H1 (cell line): ENCODE measurements around the gene GRID2. TPM values are rescaled to one million over a fixed set of nuclear protein-coding genes. Genes with fewer than 3 reads are reported as not detected.
A peak's percentile ranks its signal among the peaks of the same experiment; 100 is the strongest.

Experiments used
- CTCF ChIA-PET: fragments of 300-600 bp; sonication (Branson Sonifier 250); formaldehyde crosslinking; loops from one replicate; lab custom pipeline; 2021; ENCODE audit not compliant: partially characterized antibody; lab: Charles Lee
- POLR2A ChIA-PET: fragments of 300-600 bp; sonication (Branson Sonifier 250); formaldehyde crosslinking; loops from one replicate; lab custom pipeline; 2021; ENCODE audit warnings: inconsistent platforms; ENCODE audit not compliant: partially characterized antibody; lab: Charles Lee
- DNase-seq, 2 experiments: peaks; one replicate each; pipeline versions ENCODE4 v3.0.0 to v3.0.0-alpha.2; 2010 to 2022; ENCODE audit warnings: low spot score in 2 of 2, low read depth in 1 of 2, mixed read lengths in 1 of 2
- FAIRE-seq: peaks from 2 replicates; lab custom pipeline; 2011; peaks lifted over from hg19 to GRCh38; lab: Jason Lieb, UNC
- H2AFZ ChIP-seq: 2 replicates; pipeline ENCODE4 v1.8.1; 2012; ENCODE audit warnings: low read length, inconsistent platforms
- H2AK5ac ChIP-seq: 2 replicates; pipeline ENCODE4 v1.6.1; 2013; ENCODE audit warnings: low read depth, low read length
- H2BK120ac ChIP-seq: replicated peaks from 2 replicates; pipeline ENCODE3; 2013; ENCODE audit warnings: low read depth, low read length, inconsistent platforms
- H2BK12ac ChIP-seq: 2 replicates; pipeline ENCODE4 v1.6.1; 2013; ENCODE audit warnings: low read depth, low read length
- H2BK15ac ChIP-seq: 2 replicates; pipeline ENCODE4 v1.6.1; 2013; ENCODE audit warnings: low read length
- H2BK20ac ChIP-seq: 2 replicates; pipeline ENCODE4 v1.6.1; 2013; ENCODE audit warnings: low read length
- H2BK5ac ChIP-seq: 2 replicates; pipeline ENCODE4 v1.6.1; 2013; ENCODE audit warnings: low read depth, low read length
- H3K14ac ChIP-seq: 2 replicates; pipeline ENCODE4 v1.6.1; 2013; ENCODE audit warnings: inconsistent platforms; ENCODE audit not compliant: insufficient read length
- H3K18ac ChIP-seq: 2 replicates; pipeline ENCODE4 v1.6.1; 2013; ENCODE audit warnings: low read length; ENCODE audit errors: extremely low read depth
- H3K23ac ChIP-seq: 2 replicates; pipeline ENCODE4 v1.6.1; 2013; ENCODE audit warnings: inconsistent platforms; ENCODE audit not compliant: insufficient read length
- H3K23me2 ChIP-seq: 2 replicates; pipeline ENCODE4 v1.6.1; 2013; ENCODE audit warnings: low read depth, low read length
- H3K27ac ChIP-seq: 2 replicates; pipeline ENCODE4 v1.6.1; 2011; ENCODE audit warnings: low read depth, low read length, inconsistent platforms
- H3K27me3 ChIP-seq, 4 experiments: replicated peaks in 1 of 4; 1 replicate in 1 of 4; 2 replicates in 3 of 4; pipeline versions ENCODE4 v1.6.1 to v1.8.1; 2011 to 2013; ENCODE audit warnings: low read length in 3 of 4, mild to moderate bottlenecking in 3 of 4, inconsistent platforms in 2 of 4, mixed read lengths in 2 of 4, moderate library complexity in 1 of 4; ENCODE audit not compliant: control insufficient read depth in 3 of 4, insufficient read depth in 3 of 4; ENCODE audit errors: extremely low read depth in 1 of 4
- H3K36me3 ChIP-seq, 4 experiments: 2 replicates each; pipeline versions ENCODE4 v1.6.1 to v1.8.1; 2011 to 2013; ENCODE audit warnings: mild to moderate bottlenecking in 4 of 4, low read length in 3 of 4, moderate library complexity in 2 of 4, control low read depth in 1 of 4, inconsistent platforms in 1 of 4; ENCODE audit not compliant: insufficient read depth in 4 of 4, control insufficient read depth in 2 of 4
- H3K4ac ChIP-seq: replicated peaks from 2 replicates; pipeline ENCODE3; 2013; ENCODE audit warnings: low read length, low read depth, mixed read lengths, inconsistent platforms; ENCODE audit not compliant: insufficient read length
- H3K4me1 ChIP-seq, 4 experiments: replicated peaks in 1 of 4; 1 replicate in 1 of 4; 2 replicates in 3 of 4; pipeline versions ENCODE4 v1.6.1 to v1.8.1; 2011 to 2013; ENCODE audit warnings: low read length in 3 of 4, inconsistent platforms in 2 of 4, mixed read lengths in 1 of 4; ENCODE audit not compliant: insufficient read depth in 4 of 4, control insufficient read depth in 3 of 4
- H3K4me2 ChIP-seq, 2 experiments: 2 replicates each; pipeline versions ENCODE4 v1.6.1 to v1.8.1; 2011 to 2013; ENCODE audit warnings: low read depth in 2 of 2, low read length in 2 of 2, control low read depth in 1 of 2, inconsistent platforms in 1 of 2, mild to moderate bottlenecking in 1 of 2; ENCODE audit not compliant: insufficient read depth in 1 of 2
- H3K4me3 ChIP-seq, 4 experiments: fragments of 200-600, 300-600 bp in 1 of 4; sonication (generic), shearing (Covaris generic), sonication (Bioruptor Twin) in 1 of 4; 2 replicates each; pipeline versions ENCODE4 v1.5.1 to v1.8.1; 2011 to 2016; ENCODE audit warnings: low read length in 4 of 4, low read depth in 3 of 4, control low read depth in 2 of 4, inconsistent platforms in 2 of 4, mild to moderate bottlenecking in 2 of 4, mixed read lengths in 1 of 4, moderate library complexity in 1 of 4; ENCODE audit not compliant: insufficient read depth in 2 of 4; ENCODE audit errors: extremely low read depth in 1 of 4
- H3K56ac ChIP-seq: replicated peaks from 2 replicates; pipeline ENCODE3; 2013; ENCODE audit warnings: low read depth, mild to moderate bottlenecking, mixed read lengths, low read length, inconsistent platforms; ENCODE audit not compliant: insufficient read length
- H3K79me1 ChIP-seq: 2 replicates; pipeline ENCODE4 v1.6.1; 2013; ENCODE audit warnings: low read depth, low read length, control low read depth
- H3K79me2 ChIP-seq, 2 experiments: 2 replicates each; pipeline versions ENCODE4 v1.6.1 to v1.8.1; 2012 to 2013; ENCODE audit warnings: low read length in 2 of 2, mild to moderate bottlenecking in 2 of 2, inconsistent platforms in 1 of 2; ENCODE audit not compliant: insufficient read depth in 2 of 2, control insufficient read depth in 1 of 2
- H3K9ac ChIP-seq, 4 experiments: replicated peaks in 1 of 4; 1 replicate in 1 of 4; 2 replicates in 3 of 4; pipeline versions ENCODE4 v1.6.1 to v1.8.1; 2011 to 2013; ENCODE audit warnings: low read depth in 3 of 4, low read length in 3 of 4, control low read depth in 2 of 4, mild to moderate bottlenecking in 2 of 4, moderate library complexity in 2 of 4, inconsistent platforms in 1 of 4; ENCODE audit errors: extremely low read depth in 1 of 4
- H3K9me3 ChIP-seq, 2 experiments: 2 replicates each; pipeline versions ENCODE4 v1.6.1 to v1.8.1; 2012 to 2013; ENCODE audit warnings: mild to moderate bottlenecking in 2 of 2, moderate library complexity in 2 of 2, control low read depth in 1 of 2, inconsistent platforms in 1 of 2, low read depth in 1 of 2, low read length in 1 of 2, mixed read lengths in 1 of 2; ENCODE audit not compliant: insufficient read depth in 2 of 2
- H4K20me1 ChIP-seq, 2 experiments: replicated peaks in 1 of 2; 2 replicates each; pipeline versions ENCODE3 to v1.8.1; 2011 to 2013; ENCODE audit warnings: inconsistent platforms in 2 of 2, low read length in 2 of 2, mild to moderate bottlenecking in 1 of 2; ENCODE audit not compliant: insufficient read depth in 2 of 2, control insufficient read depth in 1 of 2
- H4K5ac ChIP-seq: 2 replicates; pipeline ENCODE4 v1.6.1; 2013; ENCODE audit warnings: low read length, low read depth, mixed read lengths, inconsistent platforms; ENCODE audit not compliant: insufficient read length
- H4K8ac ChIP-seq: 2 replicates; pipeline ENCODE4 v1.8.0; 2013; ENCODE audit warnings: mild to moderate bottlenecking, moderate library complexity, low read length, inconsistent platforms; ENCODE audit not compliant: insufficient read depth; ENCODE audit errors: extremely low read depth
- H4K91ac ChIP-seq: replicated peaks from 2 replicates; pipeline ENCODE3; 2013; ENCODE audit warnings: low read length, mixed read lengths, inconsistent platforms; ENCODE audit not compliant: insufficient read length
- EP300 ChIP-seq, 2 experiments: IDR thresholded peaks; 1 replicate in 1 of 2; 2 replicates in 1 of 2; pipeline ENCODE4 v1.6.1; 2011 to 2012; ENCODE audit warnings: low read depth in 2 of 2, low read length in 2 of 2, mild to moderate bottlenecking in 2 of 2, borderline replicate concordance in 1 of 2, inconsistent platforms in 1 of 2, moderate library complexity in 1 of 2
- RFX5 ChIP-seq: IDR thresholded peaks from 2 replicates; pipeline ENCODE4 v1.6.1; 2011; ENCODE audit warnings: low read depth, low read length, improper control_type of control experiment, borderline replicate concordance
- WGBS, 2 experiments: shearing (Covaris generic) in 1 of 2; methylation state at CpG; one replicate each; pipeline versions ENCODE4 v1.1.6 to v1.1.7; 2013 to 2015; ENCODE audit warnings: low lambda C conversion rate in 2 of 2, mixed read lengths in 2 of 2, inconsistent platforms in 1 of 2, low coverage in 1 of 2, missing lambda C conversion rate in 1 of 2; ENCODE audit not compliant: insufficient replicate concordance in 2 of 2, insufficient coverage in 1 of 2, insufficient read length in 1 of 2; ENCODE audit errors: extremely low coverage in 1 of 2, missing lambda C conversion rate in 1 of 2; 5-methylcytosine and 5-hydroxymethylcytosine counted together
- polyA plus RNA-seq, 7 experiments: library from polyadenylated mRNA; depleted of rRNA in 3 of 7; stranded (reverse) in 5 of 7; unstranded in 2 of 7; fragments of >200 nt in 5 of 7; fragments of 200-250 nt in 2 of 7; gene quantifications; 1 replicate in 5 of 7; 2 replicates in 1 of 7; 4 replicates in 1 of 7; pipeline versions ENCODE4 v1.2.1 to v1.2.3, GENCODE V29; 2011 to 2013; ENCODE audit warnings: missing spikeins in 2 of 7, mixed read lengths in 2 of 7
- total RNA-seq: library from RNA; stranded (reverse); fragmentation: NEBNext Ultra II Directional; extraction: Animal tissue kit (Norgen Biotek cat#: 25700); gene quantifications from 2 replicates; pipeline ENCODE4 v1.2.1, GENCODE V29; 2021
- TF ChIP-seq, protein P1 (sequence below), 3 experiments: IDR thresholded peaks; 1 replicate in 2 of 3; 2 replicates in 1 of 3; pipeline versions ENCODE4 v1.5.1 to v1.6.1; 2011; ENCODE audit warnings: low read length in 3 of 3, mild to moderate bottlenecking in 3 of 3, inconsistent platforms in 2 of 3, low read depth in 1 of 3, moderate library complexity in 1 of 3; ENCODE audit not compliant: insufficient read depth in 1 of 3; ENCODE audit errors: control extremely low read depth in 1 of 3

The GRID2 gene
- total and polyA plus RNA-seq, 2 of the 8 experiments (the other 6 are each of a cell fraction or from before 2014, with no cell fraction given) = 31.1 to 81.9 TPM

DNA sequence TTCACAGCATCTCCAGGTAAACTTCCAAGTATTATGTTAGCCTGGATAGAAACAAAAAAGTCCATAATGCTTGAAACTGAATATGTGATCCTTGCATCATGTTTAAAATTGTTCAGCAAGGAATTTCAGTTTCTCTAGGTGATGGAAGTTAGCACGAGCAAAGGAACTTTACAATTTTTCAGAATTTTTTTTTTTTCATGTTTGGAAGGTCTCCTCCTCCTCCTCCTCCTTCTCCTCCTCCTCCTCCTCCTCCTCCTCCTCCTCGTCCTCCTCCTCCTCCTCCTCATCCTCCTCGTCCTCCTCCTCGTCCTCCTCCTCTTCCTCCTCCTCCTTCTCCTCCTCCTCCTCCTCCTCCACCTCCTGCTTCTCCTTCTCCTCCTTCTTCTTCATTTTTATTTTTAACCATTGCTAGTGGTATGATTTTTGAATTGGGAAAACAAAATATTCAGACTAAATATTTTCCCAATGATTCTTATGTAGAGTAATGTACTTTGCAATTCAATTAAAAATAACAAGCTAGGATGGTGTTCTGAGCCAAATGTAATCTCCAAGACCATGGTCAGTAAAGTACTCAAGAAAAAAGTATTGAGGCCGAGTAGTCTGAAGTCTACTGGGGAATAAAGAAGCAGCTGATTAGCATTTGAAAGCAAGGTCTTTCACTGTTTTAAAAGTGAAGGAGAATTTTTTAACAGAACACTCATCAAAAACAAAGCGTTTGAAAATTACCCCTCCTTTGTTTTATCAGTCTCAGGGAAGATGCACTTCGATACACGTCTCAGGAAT lies 1103.9 kb downstream of the GRID2 start:
- H3K79me2 ChIP-seq = no peaks in the 10 kb centered on the region
- H4K5ac ChIP-seq = no peak overlapping the region
- no peak overlapping the region for H2AFZ ChIP-seq
- no peak overlapping the region for H3K4ac ChIP-seq
- H4K91ac ChIP-seq = no peak overlapping the region
- ChIA-PET POLR2A (no interaction called here), CTCF (no interaction called here)
- peaks cover 0 to 4% (median 0%) of the 10 kb centered on the region in 4 experiments; a peak in 1 of 7 replicates for H3K27me3 ChIP-seq
- WGBS, 2 experiments = 11 to 50% methylated on average over 1 to 8 of the region's 8 CpGs
- no peak overlapping the region for H3K14ac ChIP-seq
- H3K9ac ChIP-seq = no peak overlapping the region
- no peaks in the 10 kb centered on the region for H3K23me2 ChIP-seq
- H2BK120ac ChIP-seq = no peak overlapping the region
- DNase-seq (no peak), FAIRE-seq (no peak)
- no peak overlapping the region for H3K56ac ChIP-seq
- H3K27ac ChIP-seq = no peak overlapping the region
- no peak overlapping the region for H2BK12ac ChIP-seq
- H3K4me3 ChIP-seq = peak overlapping the region in 1 of 4 experiments; percentile 42; a peak in 2 of 8 replicates
- no peaks in the 10 kb centered on the region for H3K36me3 ChIP-seq
- H3K4me2 ChIP-seq = peak overlapping the region; percentile 13 to 50; a peak in 3 of 4 replicates
- H2BK15ac ChIP-seq = no peak overlapping the region
- no peaks in the 10 kb centered on the region for H3K9me3 ChIP-seq
- no peak overlapping the region for H3K23ac ChIP-seq
- no peak overlapping the region for H3K18ac ChIP-seq
- peaks cover 1 to 11% (median 3%) of the 10 kb centered on the region in 4 experiments; a peak in 5 of 7 replicates for H3K4me1 ChIP-seq
- peaks cover 0 to 1% of the 10 kb centered on the region in 2 experiments for H4K20me1 ChIP-seq
- no peaks in the 10 kb centered on the region for H3K79me1 ChIP-seq
- no peak overlapping the region for H2BK5ac ChIP-seq
- H2AK5ac ChIP-seq = no peak overlapping the region
- H4K8ac ChIP-seq = no peak overlapping the region
- no peak overlapping the region for H2BK20ac ChIP-seq
- no peak for TF ChIP-seq EP300 (IDR thresholded peaks at IDR 0.05; ENCODE audit: borderline replicate concordance in 1 of 2, low read depth in 2 of 2, low read length in 2 of 2)
- no peak for TF ChIP-seq RFX5
- TF ChIP-seq, protein P1, sequence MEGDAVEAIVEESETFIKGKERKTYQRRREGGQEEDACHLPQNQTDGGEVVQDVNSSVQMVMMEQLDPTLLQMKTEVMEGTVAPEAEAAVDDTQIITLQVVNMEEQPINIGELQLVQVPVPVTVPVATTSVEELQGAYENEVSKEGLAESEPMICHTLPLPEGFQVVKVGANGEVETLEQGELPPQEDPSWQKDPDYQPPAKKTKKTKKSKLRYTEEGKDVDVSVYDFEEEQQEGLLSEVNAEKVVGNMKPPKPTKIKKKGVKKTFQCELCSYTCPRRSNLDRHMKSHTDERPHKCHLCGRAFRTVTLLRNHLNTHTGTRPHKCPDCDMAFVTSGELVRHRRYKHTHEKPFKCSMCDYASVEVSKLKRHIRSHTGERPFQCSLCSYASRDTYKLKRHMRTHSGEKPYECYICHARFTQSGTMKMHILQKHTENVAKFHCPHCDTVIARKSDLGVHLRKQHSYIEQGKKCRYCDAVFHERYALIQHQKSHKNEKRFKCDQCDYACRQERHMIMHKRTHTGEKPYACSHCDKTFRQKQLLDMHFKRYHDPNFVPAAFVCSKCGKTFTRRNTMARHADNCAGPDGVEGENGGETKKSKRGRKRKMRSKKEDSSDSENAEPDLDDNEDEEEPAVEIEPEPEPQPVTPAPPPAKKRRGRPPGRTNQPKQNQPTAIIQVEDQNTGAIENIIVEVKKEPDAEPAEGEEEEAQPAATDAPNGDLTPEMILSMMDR (IDR thresholded peaks at IDR 0.05; ENCODE audit: control extremely low read depth in 1 of 3, insufficient read depth in 1 of 3, low read depth in 1 of 3, low read length in 3 of 3) = no peak
